Heart right ventricle (tissue), 16 donors: ENCODE data around the gene MRGPRX4. TPM values are rescaled to one million over a fixed set of nuclear protein-coding genes. Genes with fewer than 3 reads are reported as not detected.
A peak's percentile ranks its signal among the peaks of the same experiment; 100 is the strongest.

Experiments
- ATAC-seq, 8 donors: fragments of 200-7000 bp; cut with Tn5 transposase; one replicate each; pipeline ENCODE4 v1.9.1; 2020; ENCODE audit warnings: mild to moderate bottlenecking in 8 of 8, moderate library complexity in 8 of 8, moderate number of reproducible peaks in 1 of 8
- DNase-seq, 2 donors: peaks; one replicate each; pipeline ENCODE4 v3.0.0-alpha.2; 2020
- H3K27ac ChIP-seq, 10 donors: fragments of 200-600 bp; sonication (generic) in 2 of 10; one replicate each; pipeline versions ENCODE4 v1.5.0 to v1.8.0; 2020 to 2022; ENCODE audit warnings: mild to moderate bottlenecking in 3 of 10
- H3K27me3 ChIP-seq, 7 donors: fragments of 200-600 bp; one replicate each; pipeline ENCODE4 v1.8.0; 2021 to 2022; ENCODE audit warnings: mild to moderate bottlenecking in 2 of 7
- H3K36me3 ChIP-seq, 9 donors: fragments of 200-600 bp; sonication (generic) in 1 of 9; one replicate each; pipeline versions ENCODE4 v1.5.0 to v1.8.0; 2020 to 2022; ENCODE audit warnings: mild to moderate bottlenecking in 2 of 9
- H3K4me1 ChIP-seq, 9 donors: fragments of 200-600 bp; sonication (generic) in 1 of 9; one replicate each; pipeline versions ENCODE4 v1.5.0 to v1.8.0; 2020 to 2022; ENCODE audit warnings: mild to moderate bottlenecking in 4 of 9
- H3K4me3 ChIP-seq, 10 donors: fragments of 200-600 bp; sonication (generic) in 2 of 10; one replicate each; pipeline versions ENCODE4 v1.5.0 to v1.8.0; 2020 to 2022; ENCODE audit warnings: mild to moderate bottlenecking in 7 of 10, moderate library complexity in 2 of 10
- H3K9me3 ChIP-seq, 11 donors: fragments of 200-600 bp in 10 of 11; sonication (generic) in 2 of 11; one replicate each; pipeline versions ENCODE4 v1.5.0 to v1.8.0; 2013 to 2022; ENCODE audit warnings: mild to moderate bottlenecking in 2 of 11, control low read depth in 1 of 11, moderate library complexity in 1 of 11
- WGBS, 2 donors: extraction: QIAGEN DNeasy Blood & Tissue Kit; methylation state at CpG; one replicate each; pipeline ENCODE4 v1.1.7; 2013; ENCODE audit warnings: inconsistent platforms in 1 of 2; 5-methylcytosine and 5-hydroxymethylcytosine counted together
- intact Hi-C, 10 donors: fragments of 100-400 bp; cut with DNase I; formaldehyde crosslinking; loops; one replicate each; pipeline versions ENCODE4 v1.11.1 to v1.14.2; 2022
- polyA plus RNA-seq, 2 donors: library from polyadenylated mRNA; stranded (reverse); fragments of 200-250 nt; gene quantifications; one replicate each; pipeline ENCODE4 v1.2.3, GENCODE V29; 2013
- total RNA-seq, 10 donors: library from RNA; stranded (reverse); fragmentation: NEBNext Ultra II Directional in 3 of 10; extraction: Animal tissue kit (Norgen Biotek cat#: 25700) in 3 of 10; gene quantifications; one replicate each; pipeline versions ENCODE4 v1.2.1 to v1.2.4, GENCODE V29; 2021 to 2023
- TF ChIP-seq, protein P1 (sequence below), 9 donors: fragments of 200-600 bp; sonication (generic) in 2 of 9; IDR thresholded peaks; one replicate each; pipeline versions ENCODE4 v1.5.0 to v1.8.0; 2021 to 2022; ENCODE audit warnings: antibody characterized with exemption in 9 of 9, mild to moderate bottlenecking in 5 of 9, moderate library complexity in 1 of 9
- donor health status: Arrhythmogenic right ventricular cardiomyopathy.
- donor health status: ischemic (EF 13 %, LVEDD 7.1; RV severe dilation, severe dysfunction).
- donor health status: healthy with polysubstance abuse.
- donor health status: DM: no; HTN: yes; CAD: no.
- donor health status: DM: no; HTN: no; CAD: no.
- donor health status: ischemic (EF 25% LVEDD 6.9; RV normal size, moderate dysfunction).
- donor health status: ischemic (EF 25% LVEDD 5.7; RV mildly dilated, moderate dysfunction).
- donor health status: healthy.
- donor health status: DM: yes; HTN: yes; CAD: no.
- donor health status: Ischemic cardiomyopathy.
- donor health status: ischemic (EF 35%, LVEDD 5.7; RV mildly dilated, moderate dysfunction).
- donor health status: nonischemic (EF 11% LVEDD 7.7; RV severe dilation, severe dysfunction).
- donor health status: DM: yes; HTN: yes; CAD: no.
- donor health status: PGD.
- donor health status: ischemic (EF 29% LVEDD 5.4; RV normal size, mild dysfunction).
- donor health status: nonischemic (EF 23%, LVEDD 6.1; RV moderate dilation, normal function).

Gene MRGPRX4
- total and polyA plus RNA-seq, 12 donors: not detected

GRCh38 chr11:18221274-18221876, 48.7 kb downstream of the MRGPRX4 start:
- H3K4me1 ChIP-seq: no peaks in the 10 kb centered on the region
- DNase-seq (no peak), ATAC-seq (peak in 1 of 8 donors; percentile 22)
- peaks cover 0 to 13% (median 0%) of the 10 kb centered on the region in 11 donors for H3K9me3 ChIP-seq
- WGBS, 2 donors: 69 to 90% methylated on average over 5 of the region's 5 CpGs
- H3K27me3 ChIP-seq: peaks cover 0 to 7% (median 0%) of the 10 kb centered on the region in 7 donors
- no peak overlapping the region for H3K27ac ChIP-seq
- H3K4me3 ChIP-seq: no peak overlapping the region
- TF ChIP-seq, protein P1, sequence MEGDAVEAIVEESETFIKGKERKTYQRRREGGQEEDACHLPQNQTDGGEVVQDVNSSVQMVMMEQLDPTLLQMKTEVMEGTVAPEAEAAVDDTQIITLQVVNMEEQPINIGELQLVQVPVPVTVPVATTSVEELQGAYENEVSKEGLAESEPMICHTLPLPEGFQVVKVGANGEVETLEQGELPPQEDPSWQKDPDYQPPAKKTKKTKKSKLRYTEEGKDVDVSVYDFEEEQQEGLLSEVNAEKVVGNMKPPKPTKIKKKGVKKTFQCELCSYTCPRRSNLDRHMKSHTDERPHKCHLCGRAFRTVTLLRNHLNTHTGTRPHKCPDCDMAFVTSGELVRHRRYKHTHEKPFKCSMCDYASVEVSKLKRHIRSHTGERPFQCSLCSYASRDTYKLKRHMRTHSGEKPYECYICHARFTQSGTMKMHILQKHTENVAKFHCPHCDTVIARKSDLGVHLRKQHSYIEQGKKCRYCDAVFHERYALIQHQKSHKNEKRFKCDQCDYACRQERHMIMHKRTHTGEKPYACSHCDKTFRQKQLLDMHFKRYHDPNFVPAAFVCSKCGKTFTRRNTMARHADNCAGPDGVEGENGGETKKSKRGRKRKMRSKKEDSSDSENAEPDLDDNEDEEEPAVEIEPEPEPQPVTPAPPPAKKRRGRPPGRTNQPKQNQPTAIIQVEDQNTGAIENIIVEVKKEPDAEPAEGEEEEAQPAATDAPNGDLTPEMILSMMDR (IDR thresholded peaks at IDR 0.05): no peak
- intact Hi-C loops: no loop called here
- H3K36me3 ChIP-seq: no peaks in the 10 kb centered on the region

- Histone ChIP-seq H3K9me3 (peaks cover 0 to 13% (median 0%) of the 10 kb centered on the region in 11 donors), H3K27me3 (peaks cover 0 to 5% (median 0%) of the 10 kb centered on the region in 7 donors), H3K4me3 (no peak overlapping the region), H3K27ac (no peak overlapping the region), H3K36me3 (no peaks in the 10 kb centered on the region), H3K4me1 (no peaks in the 10 kb centered on the region)
- no peak for DNase-seq
- ATAC-seq: no peak
- 86 to 98% methylated on average over 3 of the region's 3 CpGs for WGBS, 2 donors
- TF ChIP-seq, protein P1 (IDR thresholded peaks at IDR 0.05): no peak
- intact Hi-C loops: no loop called here
Observed at GRCh38 chr11:18222814-18223421, 50.3 kb downstream of the MRGPRX4 start.

Other genes with a start within 250 kb of the MRGPRX4 start
- 10 to 100 TPM; 14.8 to 25.3 (median 19.8) TPM for gene SERGEF, start 159.8 kb upstream of the MRGPRX4 start, total RNA-seq
- 100 to 1,000 TPM in 1 of 2 donors, 10 to 100 TPM in 1; 19.8 to 105 TPM for gene SERGEF, start 159.8 kb upstream of the MRGPRX4 start, polyA plus RNA-seq
- under 1 TPM; 0.04 to 0.16 (median 0.07) TPM for gene TPH1, start 126.6 kb upstream of the MRGPRX4 start, total RNA-seq
- gene TPH1, start 126.6 kb upstream of the MRGPRX4 start, polyA plus RNA-seq: under 1 TPM; 0.03 to 0.29 TPM
- gene SAAL1, start 66.8 kb upstream of the MRGPRX4 start, total RNA-seq: 10 to 100 TPM in 1 of 10 donors, 1 to 10 TPM in 9; 4.9 to 11.8 (median 7.1) TPM
- 10 to 100 TPM in 1 of 2 donors, 1 to 10 TPM in 1; 6.5 to 16.5 TPM for gene SAAL1, start 66.8 kb upstream of the MRGPRX4 start, polyA plus RNA-seq
- gene MRGPRX3, start 40.3 kb upstream of the MRGPRX4 start, total RNA-seq: not detected
- not detected for gene MRGPRX3, start 40.3 kb upstream of the MRGPRX4 start, polyA plus RNA-seq
- gene SAA4, start 64.0 kb downstream of the MRGPRX4 start, total RNA-seq: not detected
- not detected for gene SAA4, start 64.0 kb downstream of the MRGPRX4 start, polyA plus RNA-seq
- 1 to 10 TPM in 2 of 10 donors, under 1 TPM in 2, not detected in 6; 0.61 to 4.1 (median 1.7) TPM for gene SAA2, start 75.8 kb downstream of the MRGPRX4 start, total RNA-seq
- 1 to 10 TPM in 1 of 2 donors, not detected in 1; 2.1 TPM for gene SAA2, start 75.8 kb downstream of the MRGPRX4 start, polyA plus RNA-seq
- 10 to 100 TPM in 1 of 10 donors, 1 to 10 TPM in 5, under 1 TPM in 2, not detected in 2; 0.57 to 29.0 (median 1.6) TPM for gene SAA1, start 93.4 kb downstream of the MRGPRX4 start, total RNA-seq
- 10 to 100 TPM; 10.1 to 16.1 TPM for gene SAA1, start 93.4 kb downstream of the MRGPRX4 start, polyA plus RNA-seq
- gene HPS5, start 149.3 kb downstream of the MRGPRX4 start, total RNA-seq: 10 to 100 TPM in 9 of 10 donors, 1 to 10 TPM in 1; 9.9 to 14.9 (median 12.5) TPM
- gene HPS5, start 149.3 kb downstream of the MRGPRX4 start, polyA plus RNA-seq: 1 to 10 TPM; 5.3 to 5.5 TPM
- gene GTF2H1, start 149.7 kb downstream of the MRGPRX4 start, total RNA-seq: 10 to 100 TPM; 19.6 to 27.9 (median 25.2) TPM
- gene GTF2H1, start 149.7 kb downstream of the MRGPRX4 start, polyA plus RNA-seq: 10 to 100 TPM; 14.9 to 15.5 TPM
- 100 to 1,000 TPM; 165 to 918 (median 298) TPM for gene LDHA, start 221.7 kb downstream of the MRGPRX4 start, total RNA-seq
- gene LDHA, start 221.7 kb downstream of the MRGPRX4 start, polyA plus RNA-seq: 100 to 1,000 TPM; 121 to 840 TPM
- 1 to 10 TPM in 3 of 10 donors, under 1 TPM in 1, not detected in 6; 0.37 to 3.1 (median 2.6) TPM for gene LDHC, start 239.5 kb downstream of the MRGPRX4 start, total RNA-seq
- under 1 TPM in 1 of 2 donors, not detected in 1; 0.37 TPM for gene LDHC, start 239.5 kb downstream of the MRGPRX4 start, polyA plus RNA-seq